Measurements from ENCODE around the gene MYDGF.

The MYDGF gene

DNA sequence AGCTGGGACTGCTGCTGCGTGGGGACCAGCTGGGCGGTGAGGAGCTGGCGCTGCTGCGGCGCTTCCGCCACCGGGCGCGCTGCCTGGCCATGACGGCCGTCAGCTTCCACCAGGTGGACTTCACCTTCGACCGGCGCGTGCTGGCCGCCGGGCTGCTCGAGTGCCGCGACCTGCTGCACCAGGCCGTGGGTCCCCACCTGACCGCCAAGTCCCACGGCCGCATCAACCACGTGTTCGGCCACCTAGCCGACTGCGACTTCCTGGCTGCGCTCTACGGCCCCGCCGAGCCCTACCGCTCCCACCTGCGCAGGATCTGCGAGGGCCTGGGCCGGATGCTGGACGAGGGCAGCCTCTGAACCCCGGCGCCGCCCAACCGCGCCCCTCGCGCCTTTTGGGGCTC, 18.1 kb downstream of the MYDGF start:
- no peak overlapping the region for H3K27ac ChIP-seq (replicated peaks)
- TF ChIP-seq POLR2AphosphoS5 (IDR thresholded peaks at IDR 0.05; ENCODE audit: low read depth) (no peak), GABPA (IDR thresholded peaks at IDR 0.05; ENCODE audit: low read depth) (no peak), SPI1 (IDR thresholded peaks at IDR 0.05; ENCODE audit: borderline replicate concordance, low read depth) (no peak)
- H3K27me3 ChIP-seq (ENCODE audit: insufficient read depth, poor library complexity, severe bottlenecking): no peaks in the 10 kb centered on the region
- H3K4me3 ChIP-seq (replicated peaks; ENCODE audit: insufficient read depth, low read length): no peak overlapping the region
- no peak for DNase-seq (ENCODE audit: low read depth in 1 of 2, low spot score in 1 of 2)

DNA sequence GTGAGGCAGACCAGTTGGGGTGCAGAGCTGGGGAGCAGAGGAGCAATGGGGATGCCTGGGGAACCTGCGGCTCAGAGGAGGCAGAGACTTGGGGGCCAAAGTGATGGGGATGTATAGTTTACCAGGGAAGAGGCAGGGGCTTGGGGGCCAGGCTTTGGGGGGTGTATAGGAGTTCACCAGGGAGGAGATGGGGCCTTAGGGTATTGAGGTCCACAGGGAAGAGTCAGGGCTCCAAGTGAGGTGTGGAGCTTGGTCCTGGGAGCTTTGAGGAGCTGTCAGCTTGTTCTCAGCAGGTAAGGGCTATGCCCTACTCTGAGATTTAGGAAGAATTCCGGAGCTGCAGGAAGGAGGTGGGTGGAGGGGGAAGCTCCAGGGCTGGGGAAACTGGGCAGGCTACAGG, 20.0 kb downstream of the MYDGF start:
- TF ChIP-seq GABPA (IDR thresholded peaks at IDR 0.05; ENCODE audit: low read depth): no peak
- TF ChIP-seq, protein P1, sequence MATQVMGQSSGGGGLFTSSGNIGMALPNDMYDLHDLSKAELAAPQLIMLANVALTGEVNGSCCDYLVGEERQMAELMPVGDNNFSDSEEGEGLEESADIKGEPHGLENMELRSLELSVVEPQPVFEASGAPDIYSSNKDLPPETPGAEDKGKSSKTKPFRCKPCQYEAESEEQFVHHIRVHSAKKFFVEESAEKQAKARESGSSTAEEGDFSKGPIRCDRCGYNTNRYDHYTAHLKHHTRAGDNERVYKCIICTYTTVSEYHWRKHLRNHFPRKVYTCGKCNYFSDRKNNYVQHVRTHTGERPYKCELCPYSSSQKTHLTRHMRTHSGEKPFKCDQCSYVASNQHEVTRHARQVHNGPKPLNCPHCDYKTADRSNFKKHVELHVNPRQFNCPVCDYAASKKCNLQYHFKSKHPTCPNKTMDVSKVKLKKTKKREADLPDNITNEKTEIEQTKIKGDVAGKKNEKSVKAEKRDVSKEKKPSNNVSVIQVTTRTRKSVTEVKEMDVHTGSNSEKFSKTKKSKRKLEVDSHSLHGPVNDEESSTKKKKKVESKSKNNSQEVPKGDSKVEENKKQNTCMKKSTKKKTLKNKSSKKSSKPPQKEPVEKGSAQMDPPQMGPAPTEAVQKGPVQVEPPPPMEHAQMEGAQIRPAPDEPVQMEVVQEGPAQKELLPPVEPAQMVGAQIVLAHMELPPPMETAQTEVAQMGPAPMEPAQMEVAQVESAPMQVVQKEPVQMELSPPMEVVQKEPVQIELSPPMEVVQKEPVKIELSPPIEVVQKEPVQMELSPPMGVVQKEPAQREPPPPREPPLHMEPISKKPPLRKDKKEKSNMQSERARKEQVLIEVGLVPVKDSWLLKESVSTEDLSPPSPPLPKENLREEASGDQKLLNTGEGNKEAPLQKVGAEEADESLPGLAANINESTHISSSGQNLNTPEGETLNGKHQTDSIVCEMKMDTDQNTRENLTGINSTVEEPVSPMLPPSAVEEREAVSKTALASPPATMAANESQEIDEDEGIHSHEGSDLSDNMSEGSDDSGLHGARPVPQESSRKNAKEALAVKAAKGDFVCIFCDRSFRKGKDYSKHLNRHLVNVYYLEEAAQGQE (IDR thresholded peaks at IDR 0.05; ENCODE audit: insufficient replicate concordance, low read depth): no peak
- TF ChIP-seq POLR2AphosphoS5 (IDR thresholded peaks at IDR 0.05; ENCODE audit: low read depth): no peak
- TF ChIP-seq, protein P2, sequence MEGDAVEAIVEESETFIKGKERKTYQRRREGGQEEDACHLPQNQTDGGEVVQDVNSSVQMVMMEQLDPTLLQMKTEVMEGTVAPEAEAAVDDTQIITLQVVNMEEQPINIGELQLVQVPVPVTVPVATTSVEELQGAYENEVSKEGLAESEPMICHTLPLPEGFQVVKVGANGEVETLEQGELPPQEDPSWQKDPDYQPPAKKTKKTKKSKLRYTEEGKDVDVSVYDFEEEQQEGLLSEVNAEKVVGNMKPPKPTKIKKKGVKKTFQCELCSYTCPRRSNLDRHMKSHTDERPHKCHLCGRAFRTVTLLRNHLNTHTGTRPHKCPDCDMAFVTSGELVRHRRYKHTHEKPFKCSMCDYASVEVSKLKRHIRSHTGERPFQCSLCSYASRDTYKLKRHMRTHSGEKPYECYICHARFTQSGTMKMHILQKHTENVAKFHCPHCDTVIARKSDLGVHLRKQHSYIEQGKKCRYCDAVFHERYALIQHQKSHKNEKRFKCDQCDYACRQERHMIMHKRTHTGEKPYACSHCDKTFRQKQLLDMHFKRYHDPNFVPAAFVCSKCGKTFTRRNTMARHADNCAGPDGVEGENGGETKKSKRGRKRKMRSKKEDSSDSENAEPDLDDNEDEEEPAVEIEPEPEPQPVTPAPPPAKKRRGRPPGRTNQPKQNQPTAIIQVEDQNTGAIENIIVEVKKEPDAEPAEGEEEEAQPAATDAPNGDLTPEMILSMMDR (IDR thresholded peaks at IDR 0.05; ENCODE audit: insufficient read depth, low read length): no peak
- TF ChIP-seq SPI1 (IDR thresholded peaks at IDR 0.05; ENCODE audit: borderline replicate concordance, low read depth): no peak
- Histone ChIP-seq H3K27ac (replicated peaks) (no peak overlapping the region), H3K4me3 (replicated peaks; ENCODE audit: insufficient read depth, low read length) (no peak overlapping the region), H3K27me3 (ENCODE audit: insufficient read depth, poor library complexity, severe bottlenecking) (no peaks in the 10 kb centered on the region)
- no peak for DNase-seq (ENCODE audit: low read depth in 1 of 2, low spot score in 1 of 2)

DNA sequence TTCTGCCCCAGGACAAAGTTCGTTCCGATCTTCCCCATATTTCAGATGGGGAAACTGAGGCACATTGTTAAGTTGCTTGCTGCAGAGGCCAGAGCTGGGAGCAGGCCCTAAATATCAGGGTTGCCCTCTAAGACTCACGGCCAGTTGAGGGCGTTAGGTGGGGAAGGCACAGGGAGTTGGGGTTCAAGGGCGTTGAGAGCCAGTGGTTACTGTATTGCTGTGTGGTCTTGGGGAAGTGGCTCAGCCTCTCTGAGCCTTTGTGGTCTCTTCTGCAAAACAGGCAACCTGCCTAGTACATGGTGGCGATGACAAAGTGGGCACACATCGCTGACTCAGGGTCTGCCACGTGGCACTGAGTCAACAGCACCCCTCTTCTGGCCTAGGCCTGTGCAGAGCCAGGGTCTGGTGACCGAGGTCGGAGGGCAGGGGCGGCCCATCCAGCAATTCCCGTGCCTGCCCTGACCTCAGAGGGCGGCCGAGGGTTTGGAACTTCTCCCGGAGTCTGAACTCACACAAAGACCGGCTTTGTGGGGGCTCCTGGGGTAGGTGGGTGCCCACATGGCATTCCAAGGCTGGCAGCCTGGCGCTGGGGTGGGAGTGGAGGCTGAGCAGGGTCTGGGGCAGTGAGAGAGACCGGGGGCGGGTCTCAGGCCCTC, 20.6 kb downstream of the MYDGF start:
- H3K4me3 ChIP-seq (replicated peaks; ENCODE audit: insufficient read depth, low read length): no peak overlapping the region
- no peak for DNase-seq (ENCODE audit: low read depth in 1 of 2, low spot score in 1 of 2)
- no peak for TF ChIP-seq GABPA (IDR thresholded peaks at IDR 0.05; ENCODE audit: low read depth)
- TF ChIP-seq, protein P2 (IDR thresholded peaks at IDR 0.05; ENCODE audit: insufficient read depth, low read length): no peak
- no peak for TF ChIP-seq POLR2AphosphoS5 (IDR thresholded peaks at IDR 0.05; ENCODE audit: low read depth)
- TF ChIP-seq, protein P1 (IDR thresholded peaks at IDR 0.05; ENCODE audit: insufficient replicate concordance, low read depth): no peak
- no peak for TF ChIP-seq SPI1 (IDR thresholded peaks at IDR 0.05; ENCODE audit: borderline replicate concordance, low read depth)
- no peaks in the 10 kb centered on the region for H3K27me3 ChIP-seq (ENCODE audit: insufficient read depth, poor library complexity, severe bottlenecking)
- H3K27ac ChIP-seq (replicated peaks): no peak overlapping the region

DNA sequence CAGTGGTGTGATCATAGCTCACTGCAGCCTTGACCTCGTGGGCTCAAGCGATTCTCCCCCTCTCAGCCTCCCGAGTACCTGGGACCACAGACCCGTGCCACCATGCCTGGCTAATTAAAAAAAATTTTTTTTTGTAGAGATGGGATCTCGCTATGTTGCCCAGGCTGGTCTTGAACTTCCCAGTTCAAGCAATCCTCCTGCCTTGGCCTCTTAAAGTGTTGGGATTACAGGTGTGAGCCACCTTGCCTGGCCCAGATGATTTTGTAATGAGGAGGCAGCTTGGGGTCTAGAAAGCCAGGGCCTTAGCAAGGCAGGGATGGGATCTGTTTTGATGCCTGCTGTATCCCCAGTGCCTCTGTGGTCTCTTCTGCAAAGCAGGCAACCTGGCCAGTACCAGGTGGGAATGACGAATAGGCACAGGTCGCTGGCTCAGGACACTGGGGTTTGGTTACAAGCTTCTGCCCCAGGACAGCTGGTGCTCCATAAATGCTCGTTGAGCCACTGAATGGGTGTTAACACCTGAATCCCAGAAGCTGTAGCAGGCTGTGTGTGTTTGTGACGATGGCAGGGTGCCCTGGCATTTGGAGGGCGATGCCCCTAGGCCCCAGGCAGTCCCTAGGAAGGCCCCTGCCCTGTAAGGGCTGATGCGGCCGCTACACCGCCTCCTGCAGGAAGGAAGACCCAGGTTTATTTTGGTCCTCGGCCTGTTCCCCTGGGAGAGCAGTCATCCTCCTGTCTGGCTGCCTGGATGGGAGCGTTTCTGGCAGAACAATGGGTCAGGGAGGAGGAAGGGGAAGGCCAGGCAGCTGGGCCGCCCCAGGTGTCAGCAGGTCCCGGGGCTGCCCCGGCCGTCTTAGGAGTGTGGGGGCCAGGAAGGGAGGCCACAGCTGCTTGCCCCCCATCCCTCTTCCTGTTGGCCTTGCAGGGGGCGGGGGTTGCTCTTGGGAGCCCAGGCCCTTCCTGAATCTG, 22.2 kb downstream of the MYDGF start:
- H3K4me3 ChIP-seq (replicated peaks; ENCODE audit: insufficient read depth, low read length): no peak overlapping the region
- no peaks in the 10 kb centered on the region for H3K27me3 ChIP-seq (ENCODE audit: insufficient read depth, poor library complexity, severe bottlenecking)
- TF ChIP-seq SPI1 (IDR thresholded peaks at IDR 0.05; ENCODE audit: borderline replicate concordance, low read depth): no peak
- no peak for TF ChIP-seq GABPA (IDR thresholded peaks at IDR 0.05; ENCODE audit: low read depth)
- TF ChIP-seq, protein P1 (IDR thresholded peaks at IDR 0.05; ENCODE audit: insufficient replicate concordance, low read depth): no peak
- TF ChIP-seq POLR2AphosphoS5 (IDR thresholded peaks at IDR 0.05; ENCODE audit: low read depth): no peak
- TF ChIP-seq, protein P2 (IDR thresholded peaks at IDR 0.05; ENCODE audit: insufficient read depth, low read length): no peak
- no peak overlapping the region for H3K27ac ChIP-seq (replicated peaks)
- DNase-seq (ENCODE audit: low read depth in 1 of 2, low spot score in 1 of 2): no peak
